NCI-H2171 treated with DMSO at 0.1 percent for 48 hours (cell line): ENCODE measurements around the gene ASTN1.

Experiments
- DNase-seq: peaks from one replicate; lab custom pipeline; 2025; lab: John Stamatoyannopoulos, UW

ASTN1 gene

GRCh38 chr1:177164380-177165068 lies at the start of gene ASTN1:
TSS of gene ASTN1 (minus strand) at chr1:177164712. CDS start at chr1:177164676, 36 bp downstream.
- DNase-seq: no peak

DNA sequence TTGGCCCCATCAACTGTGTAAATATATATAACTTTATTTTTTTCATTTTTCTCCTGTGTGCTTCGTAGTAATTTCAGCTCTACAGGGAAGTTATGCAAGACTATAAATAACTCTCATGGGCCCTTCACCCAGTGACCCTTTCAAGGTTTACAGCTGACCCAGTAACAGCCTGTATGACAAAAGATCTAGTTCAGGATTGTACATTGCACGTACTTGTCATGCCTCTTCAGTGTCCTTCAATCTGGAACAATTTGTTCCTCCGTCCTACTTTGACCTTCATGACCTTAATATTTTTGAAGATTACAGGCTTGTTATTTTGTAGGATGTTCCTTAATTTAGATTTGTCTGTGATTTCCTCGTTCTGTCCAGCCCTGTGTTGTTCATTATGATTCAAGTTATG lies 46.7 kb upstream of the ASTN1 start:
- DNase-seq: no peak

- DNase-seq: no peak
Observed at GRCh38 chr1:177210071-177210470, 45.6 kb upstream of the ASTN1 start.

- DNase-seq: no peak
Observed at GRCh38 chr1:177209357-177209756, 44.8 kb upstream of the ASTN1 start.

GRCh38 chr1:177208920-177209319 lies 44.4 kb upstream of the ASTN1 start:
- DNase-seq: no peak

- DNase-seq: no peak
Observed at GRCh38 chr1:177206831-177207355, 42.4 kb upstream of the ASTN1 start.

DNA sequence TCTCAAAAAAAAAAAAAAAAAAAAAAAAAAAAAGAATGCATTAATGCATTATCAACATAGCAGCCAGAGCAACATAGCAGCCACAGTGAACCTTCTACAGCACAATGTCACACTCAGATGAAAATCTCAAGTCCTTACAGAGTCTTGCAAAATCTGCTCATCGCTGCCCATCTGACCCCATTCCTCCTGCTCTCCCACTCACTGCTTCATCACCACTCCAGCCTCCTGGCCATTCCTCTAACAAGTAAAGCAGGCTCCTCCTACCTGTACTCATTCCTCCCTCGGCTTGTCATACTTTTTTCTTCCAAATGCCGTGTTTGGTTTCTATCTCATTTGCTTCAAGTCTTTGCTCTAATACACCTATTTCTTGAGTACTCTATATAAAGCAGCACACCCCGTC lies 35.8 kb upstream of the ASTN1 start:
- DNase-seq: no peak

DNA sequence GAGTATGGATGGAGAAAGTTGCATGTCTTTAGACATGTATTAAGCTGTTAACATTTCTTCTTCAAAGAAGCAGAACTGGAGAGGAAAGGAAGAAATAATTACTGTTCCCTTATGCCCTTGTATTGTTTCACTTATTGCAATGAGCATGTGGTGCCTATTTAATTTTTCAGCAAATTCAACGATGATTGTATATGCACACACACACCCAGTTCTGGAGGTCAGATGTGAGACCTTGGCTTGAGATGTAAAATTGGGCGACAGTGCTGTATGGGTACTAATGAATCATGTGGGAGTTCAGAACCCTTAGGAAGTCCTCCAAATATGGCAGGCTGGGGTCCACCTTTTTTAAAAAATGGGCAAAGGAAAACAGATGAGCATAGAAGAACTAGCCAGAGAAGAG lies 33.7 kb upstream of the ASTN1 start:
- no peak for DNase-seq

DNA sequence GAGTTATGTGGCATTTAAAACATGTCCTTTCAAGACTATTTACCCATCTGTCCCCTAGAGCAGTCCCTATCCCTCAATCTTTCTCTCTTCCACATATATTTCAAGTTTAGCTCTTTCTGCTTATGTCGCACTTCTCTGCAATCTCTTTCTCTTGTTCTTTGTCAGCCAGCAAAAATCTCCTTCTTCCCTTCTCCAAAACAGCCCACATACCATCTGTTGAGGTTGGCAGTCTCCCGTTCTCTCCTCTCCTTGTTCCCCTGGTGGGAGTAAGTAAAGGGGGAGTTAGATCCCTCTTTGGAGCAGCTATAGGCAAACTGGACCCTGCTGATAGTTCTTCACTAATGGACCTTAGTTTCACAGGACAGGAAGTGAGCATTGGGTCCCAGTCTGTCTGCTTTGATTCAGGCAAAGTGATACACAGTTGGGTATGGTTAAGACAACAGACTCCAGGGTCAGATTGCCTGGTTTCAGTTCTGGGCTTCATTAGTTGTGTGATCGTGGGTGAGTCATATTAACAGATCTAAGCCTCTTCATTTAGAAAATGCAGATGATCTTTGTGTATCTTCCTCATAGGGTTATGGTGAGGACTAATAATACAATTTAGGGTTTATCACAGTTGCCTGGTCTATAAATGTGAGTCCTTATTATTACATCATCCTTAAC lies 25.9 kb upstream of the ASTN1 start:
- DNase-seq: no peak

- DNase-seq: no peak
Observed at GRCh38 chr1:177186639-177187038, 22.1 kb upstream of the ASTN1 start.

GRCh38 chr1:177185209-177185608 lies 20.7 kb upstream of the ASTN1 start:
- no peak for DNase-seq

GRCh38 chr1:177183836-177184235 lies 19.3 kb upstream of the ASTN1 start:
- no peak for DNase-seq

DNA sequence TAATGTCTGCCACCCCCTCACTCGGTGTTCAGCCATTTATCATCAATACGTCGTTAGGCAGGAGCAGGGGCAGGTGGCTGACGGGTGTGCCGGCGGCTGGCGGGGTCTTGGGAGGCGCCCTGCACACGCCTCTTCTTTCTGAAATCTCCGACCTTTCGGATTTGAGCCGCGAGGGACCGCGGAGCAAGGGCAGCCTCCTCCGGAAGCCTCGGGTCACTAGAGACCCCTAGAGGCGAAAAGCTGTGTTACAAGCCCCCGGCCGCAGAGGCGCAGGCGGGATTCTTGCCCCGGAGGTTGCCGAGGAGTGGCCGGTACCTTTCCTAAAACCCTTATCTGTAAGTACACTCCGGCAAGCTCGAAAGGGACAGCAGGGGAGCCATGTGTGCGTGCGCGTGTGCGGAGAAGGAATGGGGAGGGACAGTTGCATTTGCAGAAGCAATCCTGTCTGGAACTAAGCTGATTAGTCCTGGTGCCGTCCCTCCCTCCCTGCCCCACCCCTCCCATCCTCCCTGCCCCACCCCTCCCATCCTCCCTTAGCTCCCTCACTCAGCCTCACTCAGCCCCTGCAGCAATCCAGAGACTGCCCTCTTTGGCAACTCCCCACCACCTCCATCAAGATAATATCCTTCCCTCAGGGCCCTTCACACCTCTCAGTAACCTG lies 17.2 kb upstream of the ASTN1 start:
- peak; percentile 13 for DNase-seq

- no peak for DNase-seq
Observed at GRCh38 chr1:177181280-177181630, 16.7 kb upstream of the ASTN1 start.

DNA sequence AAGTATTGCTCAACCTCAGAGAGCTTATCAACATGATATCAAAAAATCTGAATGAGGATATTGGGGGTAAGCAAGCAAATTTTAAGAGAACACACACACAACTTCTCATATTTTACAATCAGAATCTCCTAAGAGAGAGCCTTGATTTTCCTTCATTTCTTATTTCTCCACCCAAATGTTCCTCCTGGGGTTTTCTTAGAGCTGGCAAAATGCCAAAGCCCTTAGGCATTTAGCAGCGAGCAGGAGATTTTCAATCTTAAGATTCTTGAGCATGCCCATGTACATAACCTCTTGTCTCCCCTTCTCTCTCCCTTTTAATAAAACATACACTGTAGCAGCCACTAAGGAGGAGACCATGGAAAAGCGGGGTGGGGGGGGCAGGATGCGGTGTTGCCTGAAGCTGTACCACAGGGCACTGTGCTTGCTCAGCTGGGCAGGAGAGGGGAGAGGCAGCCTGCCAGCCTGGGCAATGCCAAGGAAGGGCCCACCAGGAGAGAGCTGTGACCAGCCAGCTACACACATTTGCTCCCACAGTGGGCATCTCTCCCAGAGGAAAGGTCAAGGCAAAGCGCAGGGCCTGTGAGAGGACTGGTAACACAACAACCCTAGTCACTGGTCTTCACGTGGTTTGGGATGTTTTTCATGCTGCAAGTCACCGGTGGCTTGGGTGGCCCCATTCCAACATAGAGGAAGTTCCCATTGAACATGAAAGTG lies 10.6 kb upstream of the ASTN1 start:
- no peak for DNase-seq

DNA sequence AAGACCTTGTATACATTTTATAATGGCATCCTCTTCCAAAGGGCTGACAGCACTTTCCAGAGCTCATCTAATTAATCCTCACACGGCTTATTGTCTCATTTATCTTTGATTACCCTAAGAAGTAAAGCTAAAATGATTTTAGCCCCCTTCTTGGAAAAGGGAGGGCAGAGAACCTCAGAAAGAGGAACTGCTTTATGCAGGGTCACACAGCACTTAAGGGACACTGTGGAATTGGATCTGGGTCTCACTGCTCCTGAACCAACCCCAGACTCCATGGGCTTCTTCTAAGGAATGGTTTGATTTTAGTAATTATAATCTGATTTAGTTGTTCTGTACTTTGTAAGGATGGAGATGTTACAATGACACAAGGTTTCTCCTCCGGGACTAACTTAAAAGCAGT lies 9.5 kb upstream of the ASTN1 start:
- no peak for DNase-seq

GRCh38 chr1:177172866-177173265 lies 8.4 kb upstream of the ASTN1 start:
- DNase-seq: no peak

- DNase-seq: no peak
Observed at GRCh38 chr1:177172272-177172671, 7.8 kb upstream of the ASTN1 start.

GRCh38 chr1:177171536-177172123 lies 7.1 kb upstream of the ASTN1 start:
- no peak for DNase-seq

DNA sequence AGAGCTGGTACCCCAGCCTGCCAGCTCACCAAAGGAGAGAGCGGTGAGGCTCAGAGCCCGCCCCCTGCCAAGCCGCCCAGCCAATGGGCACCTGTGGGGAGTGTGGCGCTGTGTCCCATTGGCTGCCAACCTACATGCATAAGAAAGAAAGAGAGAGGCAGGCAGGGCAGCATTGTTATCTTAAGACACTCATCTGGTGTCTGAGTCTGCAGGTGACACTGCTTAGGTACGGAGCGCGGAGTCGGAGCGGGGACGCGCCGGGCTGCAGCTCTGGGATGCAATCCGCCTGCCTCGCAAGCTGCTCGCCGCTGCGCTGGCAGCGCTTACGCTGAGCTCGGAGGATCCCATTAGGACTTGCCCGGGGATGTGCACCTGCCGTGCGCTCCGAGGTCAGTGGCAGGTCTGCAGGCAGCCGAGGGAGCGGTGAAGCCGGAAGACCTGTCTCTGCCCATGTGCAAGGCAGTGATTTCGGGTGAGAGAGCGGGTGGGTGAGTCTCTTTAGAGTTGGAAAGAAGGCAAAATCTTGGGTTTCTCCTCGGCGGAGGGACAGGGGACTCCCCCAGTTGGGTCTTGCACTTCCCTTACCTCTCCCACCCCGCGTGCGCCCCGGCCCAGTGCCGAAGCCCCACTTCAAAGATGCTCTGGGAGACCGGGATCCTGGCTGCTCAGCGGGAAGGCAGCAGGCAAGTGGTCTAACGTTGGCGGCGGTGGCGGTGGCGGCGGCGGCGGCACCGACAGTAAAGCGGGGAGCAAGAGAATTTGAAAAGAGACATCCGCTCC lies 6.4 kb upstream of the ASTN1 start, which contains the start of gene BRINP2:
BRINP2 (plus strand) TSS at position 203 of the 780 bp plus-strand sequence. CDS start 58,919 bp downstream, outside the sequence.
- peak; percentile 57 for DNase-seq

- DNase-seq: no peak
Observed at GRCh38 chr1:177165069-177165439, 542 bp upstream of the ASTN1 start.
